Prostate gland (tissue), 2 donors: ENCODE measurements around the gene ALDH8A1. TPM values are rescaled to one million over a fixed set of nuclear protein-coding genes. Genes with fewer than 3 reads are reported as not detected.

Experiments used
- DNase-seq: peaks from one replicate; pipeline ENCODE4 v3.0.0-alpha.2; 2019; ENCODE audit warnings: low spot score
- H3K27ac ChIP-seq, 2 donors: fragments of 200-600 bp; sonication (generic); 2 replicates each; pipeline ENCODE4 v1.5.1; 2017 to 2019
- H3K27me3 ChIP-seq: fragments of 200-600 bp; sonication (generic); replicated peaks from 2 replicates; pipeline ENCODE4 v1.5.1; 2019; ENCODE audit not compliant: insufficient read depth
- H3K36me3 ChIP-seq, 2 donors: fragments of 200-600 bp; sonication (generic); 1 replicate in 1 of 2; 2 replicates in 1 of 2; pipeline versions ENCODE4 v1.5.1 to v1.8.1; 2017 to 2019
- H3K4me1 ChIP-seq: fragments of 200-600 bp; sonication (generic); replicated peaks from 2 replicates; pipeline ENCODE4 v1.5.1; 2019
- H3K4me3 ChIP-seq, 2 donors: fragments of 200-600 bp; sonication (generic); 2 replicates each; pipeline ENCODE4 v1.5.1; 2017 to 2019
- H3K9me3 ChIP-seq: fragments of 200-600 bp; sonication (generic); 2 replicates; pipeline ENCODE4 v1.5.1; 2017
- CTCF ChIP-seq, 4 experiments: fragments of 200-600 bp in 2 of 4; fragments of 450-650 bp in 2 of 4; sonication (generic) in 2 of 4; IDR thresholded peaks; 1 replicate in 3 of 4; 2 replicates in 1 of 4; pipeline ENCODE4 v1.5.1; 2016 to 2019; ENCODE audit warnings: antibody characterized with exemption in 4 of 4, mild to moderate bottlenecking in 2 of 4, moderate library complexity in 2 of 4
- POLR2A ChIP-seq: fragments of 450-650 bp; IDR thresholded peaks from one replicate; pipeline ENCODE4 v1.6.1; 2016; ENCODE audit warnings: antibody characterized with exemption, mild to moderate bottlenecking
- POLR2AphosphoS5 ChIP-seq: sonication (generic); formaldehyde crosslinking; IDR thresholded peaks from one replicate; pipeline ENCODE4 v1.6.1; 2017; ENCODE audit warnings: antibody characterized with exemption
- WGBS: methylation state at CpG from one replicate; pipeline ENCODE4 v1.1.5; 2018; 5-methylcytosine and 5-hydroxymethylcytosine counted together
- intact Hi-C: fragments of 100-400 bp; cut with DNase I; formaldehyde crosslinking; loops from one replicate; pipeline ENCODE4 v1.14.2; 2022
- total RNA-seq, 2 donors: library from RNA; depleted of rRNA; stranded (reverse); fragments of >200 nt; gene quantifications; one replicate each; pipeline ENCODE4 v1.1.0, GENCODE V29; 2016

Gene ALDH8A1
- total RNA-seq, 2 donors from 2014 or later, result 7.6 TPM; not detected in 1

- intact Hi-C loops, result no loop called here
- TF ChIP-seq CTCF (IDR thresholded peaks at IDR 0.05) (no peak), POLR2A (no peak), POLR2AphosphoS5 (no peak)
- WGBS, result 72% methylated on average over 5 of the region's 5 CpGs
- no peak for DNase-seq
- H3K4me1 ChIP-seq, result no peaks in the 10 kb centered on the region
- no peaks in the 10 kb centered on the region for H3K36me3 ChIP-seq
- H3K27me3 ChIP-seq, result no peaks in the 10 kb centered on the region
- no peak overlapping the region for H3K4me3 ChIP-seq
- no peak overlapping the region for H3K27ac ChIP-seq
- H3K9me3 ChIP-seq, result no peaks in the 10 kb centered on the region
Measured at GRCh38 chr6:134932098-134932497, 17.8 kb downstream of the ALDH8A1 start.

GRCh38 chr6:134930463-134930862, 19.4 kb downstream of the ALDH8A1 start:
- no peaks in the 10 kb centered on the region for H3K36me3 ChIP-seq
- DNase-seq, result no peak
- TF ChIP-seq POLR2A, result no peak
- no peak for TF ChIP-seq CTCF (IDR thresholded peaks at IDR 0.05)
- no peak for TF ChIP-seq POLR2AphosphoS5
- H3K4me3 ChIP-seq, result no peak overlapping the region
- H3K9me3 ChIP-seq, result no peaks in the 10 kb centered on the region
- intact Hi-C loops, result no loop called here
- H3K27ac ChIP-seq, result no peak overlapping the region
- H3K27me3 ChIP-seq, result no peaks in the 10 kb centered on the region
- 93% methylated on average over 6 of the region's 6 CpGs for WGBS
- H3K4me1 ChIP-seq, result no peaks in the 10 kb centered on the region

GRCh38 chr6:134928151-134928900, 21.6 kb downstream of the ALDH8A1 start:
- no peaks in the 10 kb centered on the region for H3K27me3 ChIP-seq
- TF ChIP-seq POLR2AphosphoS5, result no peak
- TF ChIP-seq POLR2A, result no peak
- no peak for TF ChIP-seq CTCF (IDR thresholded peaks at IDR 0.05)
- WGBS, result 86% methylated on average over 6 of the region's 6 CpGs
- DNase-seq, result no peak
- H3K36me3 ChIP-seq, result no peaks in the 10 kb centered on the region
- intact Hi-C loops, result no loop called here
- no peak overlapping the region for H3K4me3 ChIP-seq
- H3K27ac ChIP-seq, result no peak overlapping the region
- H3K9me3 ChIP-seq, result no peaks in the 10 kb centered on the region
- H3K4me1 ChIP-seq, result no peaks in the 10 kb centered on the region

- H3K36me3 ChIP-seq, result no peaks in the 10 kb centered on the region
- TF ChIP-seq CTCF (IDR thresholded peaks at IDR 0.05), result no peak
- TF ChIP-seq POLR2AphosphoS5, result no peak
- TF ChIP-seq POLR2A, result no peak
- H3K4me1 ChIP-seq, result no peaks in the 10 kb centered on the region
- no peak for DNase-seq
- H3K27me3 ChIP-seq, result no peaks in the 10 kb centered on the region
- no peak overlapping the region for H3K27ac ChIP-seq
- no peak overlapping the region for H3K4me3 ChIP-seq
- intact Hi-C loops, result no loop called here
- 91% methylated on average over 3 of the region's 3 CpGs for WGBS
- H3K9me3 ChIP-seq, result no peaks in the 10 kb centered on the region
Measured at GRCh38 chr6:134925800-134926199, 24.1 kb downstream of the ALDH8A1 start.

GRCh38 chr6:134921721-134922261, 28.1 kb downstream of the ALDH8A1 start:
- Histone ChIP-seq H3K27me3 (no peaks in the 10 kb centered on the region), H3K27ac (no peak overlapping the region), H3K36me3 (no peaks in the 10 kb centered on the region), H3K4me1 (no peaks in the 10 kb centered on the region), H3K9me3 (no peaks in the 10 kb centered on the region), H3K4me3 (no peak overlapping the region)
- intact Hi-C loops, result no loop called here
- no peak for TF ChIP-seq CTCF (IDR thresholded peaks at IDR 0.05)
- no peak for TF ChIP-seq POLR2AphosphoS5
- no peak for TF ChIP-seq POLR2A
- no peak for DNase-seq
- 90% methylated on average over 6 of the region's 6 CpGs for WGBS
